Spleen (tissue), 11 donors: ENCODE results near the gene SEC31B. TPM values are rescaled to one million over a fixed set of nuclear protein-coding genes. Genes with fewer than 3 reads are reported as not detected.

Source experiments
- DNase-seq: peaks from one replicate; pipeline ENCODE4 v3.0.0-alpha.2; 2020
- H3K27ac ChIP-seq, 8 donors: fragments of 200-600 bp; sonication (generic) in 7 of 8; 1 replicate in 4 of 8; 2 replicates in 4 of 8; pipeline versions ENCODE4 v1.5.0 to v1.8.0; 2016 to 2021; ENCODE audit warnings: inconsistent platforms in 4 of 8, mild to moderate bottlenecking in 4 of 8, moderate library complexity in 1 of 8
- H3K27me3 ChIP-seq, 7 donors: fragments of 200-600 bp; sonication (generic) in 6 of 7; replicated peaks in 1 of 7; 1 replicate in 4 of 7; 2 replicates in 3 of 7; pipeline versions ENCODE4 v1.5.0 to v1.8.0; 2016 to 2021; ENCODE audit warnings: inconsistent platforms in 3 of 7, mild to moderate bottlenecking in 1 of 7
- H3K36me3 ChIP-seq, 6 donors: fragments of 200-600 bp; sonication (generic) in 5 of 6; 1 replicate in 4 of 6; 2 replicates in 2 of 6; pipeline versions ENCODE4 v1.5.0 to v1.8.0; 2016 to 2021; ENCODE audit warnings: inconsistent platforms in 2 of 6
- H3K4me1 ChIP-seq, 6 donors: fragments of 200-600 bp; sonication (generic) in 5 of 6; 1 replicate in 3 of 6; 2 replicates in 3 of 6; pipeline versions ENCODE4 v1.5.0 to v1.8.0; 2016 to 2021; ENCODE audit warnings: inconsistent platforms in 3 of 6
- H3K4me3 ChIP-seq, 8 donors: fragments of 200-600 bp; sonication (generic) in 7 of 8; 1 replicate in 4 of 8; 2 replicates in 4 of 8; pipeline versions ENCODE4 v1.5.0 to v1.8.0; 2016 to 2021; ENCODE audit warnings: inconsistent platforms in 4 of 8, mild to moderate bottlenecking in 4 of 8, moderate library complexity in 2 of 8
- H3K9me3 ChIP-seq, 8 donors: fragments of 200-600 bp; sonication (generic) in 7 of 8; 1 replicate in 4 of 8; 2 replicates in 4 of 8; pipeline versions ENCODE4 v1.5.0 to v1.8.0; 2016 to 2021; ENCODE audit warnings: inconsistent platforms in 4 of 8
- CTCF ChIP-seq, 11 experiments: fragments of 200-600 bp in 7 of 11; fragments of 450-650 bp in 4 of 11; sonication (generic) in 4 of 11; IDR thresholded peaks in 8 of 11; conservative IDR thresholded peaks in 3 of 11; 1 replicate in 7 of 11; 2 replicates in 4 of 11; pipeline versions ENCODE4 v1.4.0 to v1.8.0; 2016 to 2021; ENCODE audit warnings: antibody characterized with exemption in 11 of 11, inconsistent platforms in 4 of 11, mild to moderate bottlenecking in 1 of 11
- POLR2A ChIP-seq, 3 donors: fragments of 450-650 bp; IDR thresholded peaks; one replicate each; pipeline ENCODE4 v1.5.1; 2017; ENCODE audit warnings: antibody characterized with exemption in 3 of 3, mild to moderate bottlenecking in 1 of 3
- POLR2AphosphoS5 ChIP-seq, 3 donors: sonication (generic); formaldehyde crosslinking; IDR thresholded peaks; one replicate each; pipeline ENCODE4 v1.5.1; 2017; ENCODE audit warnings: antibody characterized with exemption in 3 of 3
- WGBS, 5 donors: extraction: QIAGEN DNeasy Blood & Tissue Kit in 3 of 5; methylation state at CpG; one replicate each; pipeline versions ENCODE4 v1.1.5 to v1.1.7; 2013 to 2018; 5-methylcytosine and 5-hydroxymethylcytosine counted together
- intact Hi-C: fragments of 100-400 bp; cut with DNase I; formaldehyde crosslinking; loops from one replicate; pipeline ENCODE4 v1.15.0; 2023; ENCODE audit warnings: low total_unique reads
- polyA plus RNA-seq, 3 donors: library from polyadenylated mRNA; stranded (reverse); fragments of 200-250 nt; gene quantifications; one replicate each; pipeline ENCODE4 v1.2.1, GENCODE V29; 2013
- total RNA-seq, 7 donors: library from RNA; depleted of rRNA in 3 of 7; stranded (reverse); fragments of >200 nt in 3 of 7; fragmentation: NEBNext Ultra II Directional in 4 of 7; extraction: Animal tissue kit (Norgen Biotek cat#: 25700) in 4 of 7; gene quantifications; one replicate each; pipeline versions ENCODE4 v1.1.0 to v1.2.1, GENCODE V29; 2016 to 2021
- donor health status: healthy with polysubstance abuse.
- donor health status: DM: no; HTN: no; CAD: no; lungs with moderate emphysema.
- donor health status: DM: no; HTN: no; CAD: no.
- donor health status: Bipolar disorder and iron deficiency.
- donor health status: healthy.
- donor health status: DM: no; HTN: no; CAD: no.
- donor health status: DM: yes; HTN: yes; CAD: no.

The SEC31B gene
- total and polyA plus RNA-seq, 10 donors = 12.0 to 30.7 (median 20.2) TPM

- Histone ChIP-seq H3K27me3 (no peaks in the 10 kb centered on the region), H3K36me3 (peaks cover 0 to 99% (median 54%) of the 10 kb centered on the region in 6 donors), H3K27ac (no peak overlapping the region), H3K4me1 (no peaks in the 10 kb centered on the region), H3K9me3 (no peaks in the 10 kb centered on the region), H3K4me3 (no peak overlapping the region)
- no peak for DNase-seq
- TF ChIP-seq POLR2A (IDR thresholded peaks at IDR 0.05) = no peak
- TF ChIP-seq POLR2AphosphoS5 (IDR thresholded peaks at IDR 0.05) = no peak
- no peak for TF ChIP-seq CTCF (IDR thresholded peaks at IDR 0.05 in 8 of 11, conservative IDR thresholded peaks at IDR 0.05 in 3 of 11)
- WGBS, 5 donors = 84 to 92% (median 87%) methylated on average over 2 of the region's 2 CpGs
- intact Hi-C loops = no loop called here
Measured at GRCh38 chr10:100496567-100496966, 23.1 kb downstream of the SEC31B start.

GRCh38 chr10:100490531-100490930 is 29.1 kb downstream of the SEC31B start:
- Histone ChIP-seq H3K27ac (no peak overlapping the region), H3K9me3 (no peaks in the 10 kb centered on the region), H3K4me3 (no peak overlapping the region), H3K36me3 (peaks cover 0 to 95% (median 48%) of the 10 kb centered on the region in 6 donors), H3K27me3 (no peaks in the 10 kb centered on the region), H3K4me1 (no peaks in the 10 kb centered on the region)
- WGBS, 5 donors = 88 to 99% (median 94%) methylated on average over 2 of the region's 2 CpGs
- no peak for TF ChIP-seq CTCF (IDR thresholded peaks at IDR 0.05 in 8 of 11, conservative IDR thresholded peaks at IDR 0.05 in 3 of 11)
- no peak for TF ChIP-seq POLR2A (IDR thresholded peaks at IDR 0.05)
- TF ChIP-seq POLR2AphosphoS5 (IDR thresholded peaks at IDR 0.05) = no peak
- DNase-seq = no peak
- intact Hi-C loops = no loop called here

GRCh38 chr10:100489396-100489795 is 30.3 kb downstream of the SEC31B start:
- no peak overlapping the region for H3K4me3 ChIP-seq

GRCh38 chr10:100487529-100487928 is 32.1 kb downstream of the SEC31B start:
- Histone ChIP-seq H3K27me3 (peaks cover 0 to 10% (median 0%) of the 10 kb centered on the region in 7 donors), H3K4me3 (no peak overlapping the region), H3K36me3 (peaks cover 0 to 76% (median 42%) of the 10 kb centered on the region in 6 donors), H3K4me1 (peaks cover 3 to 12% (median 4%) of the 10 kb centered on the region in 6 donors), H3K9me3 (no peaks in the 10 kb centered on the region), H3K27ac (no peak overlapping the region)
- 89 to 100% (median 94%) methylated on average over 6 of the region's 6 CpGs for WGBS, 5 donors
- TF ChIP-seq POLR2AphosphoS5 (IDR thresholded peaks at IDR 0.05) = no peak
- TF ChIP-seq POLR2A (IDR thresholded peaks at IDR 0.05) = no peak
- TF ChIP-seq CTCF (IDR thresholded peaks at IDR 0.05 in 8 of 11, conservative IDR thresholded peaks at IDR 0.05 in 3 of 11) = no peak
- intact Hi-C loops = no loop called here
- no peak for DNase-seq

More at GRCh38 chr10:100489396-100489795, 30.3 kb downstream of the SEC31B start:
- TF ChIP-seq CTCF (IDR thresholded peaks at IDR 0.05 in 8 of 11, conservative IDR thresholded peaks at IDR 0.05 in 3 of 11) (no peak), POLR2AphosphoS5 (IDR thresholded peaks at IDR 0.05) (no peak), POLR2A (IDR thresholded peaks at IDR 0.05) (no peak)
- intact Hi-C loops = no loop called here
- H3K4me1 ChIP-seq = no peaks in the 10 kb centered on the region
- no peak for DNase-seq
- no peak overlapping the region for H3K27ac ChIP-seq
- 85 to 89% (median 87%) methylated on average over 5 of the region's 5 CpGs for WGBS, 5 donors
- H3K27me3 ChIP-seq = no peaks in the 10 kb centered on the region
- no peaks in the 10 kb centered on the region for H3K9me3 ChIP-seq
- H3K36me3 ChIP-seq = peaks cover 0 to 94% (median 44%) of the 10 kb centered on the region in 6 donors
